Tibial nerve (tissue), 4 donors: ENCODE measurements around the gene CYB561D1. TPM values are rescaled to one million over a fixed set of nuclear protein-coding genes. Genes with fewer than 3 reads are reported as not detected.
A peak's percentile ranks its signal among the peaks of the same experiment; 100 is the strongest.

Source experiments
- DNase-seq, 2 donors: peaks; one replicate each; pipeline ENCODE4 v3.0.0-alpha.2; 2019; ENCODE audit warnings: low spot score in 2 of 2
- H3K27ac ChIP-seq, 4 donors: fragments of 200-600 bp; sonication (generic) in 3 of 4; one replicate each; pipeline ENCODE4 v1.5.1; 2017 to 2019; ENCODE audit warnings: mild to moderate bottlenecking in 1 of 4
- H3K27me3 ChIP-seq, 2 donors: fragments of 200-600 bp; sonication (generic) in 1 of 2; one replicate each; pipeline versions ENCODE4 v1.5.1 to v1.6.0; 2017 to 2019
- H3K36me3 ChIP-seq, 3 donors: fragments of 200-600 bp; sonication (generic); one replicate each; pipeline ENCODE4 v1.5.1; 2018 to 2019
- H3K4me1 ChIP-seq, 4 donors: fragments of 200-600 bp; sonication (generic) in 3 of 4; one replicate each; pipeline ENCODE4 v1.5.1; 2017 to 2019
- H3K4me3 ChIP-seq, 4 donors: fragments of 200-600 bp; sonication (generic) in 3 of 4; one replicate each; pipeline ENCODE4 v1.5.1; 2017 to 2019; ENCODE audit warnings: mild to moderate bottlenecking in 1 of 4, moderate library complexity in 1 of 4
- H3K9me3 ChIP-seq, 4 donors: fragments of 200-600 bp; sonication (generic) in 3 of 4; one replicate each; pipeline ENCODE4 v1.5.1; 2017 to 2019
- CTCF ChIP-seq, 5 experiments: fragments of 200-600 bp in 3 of 5; fragments of 450-650 bp in 2 of 5; sonication (generic) in 3 of 5; IDR thresholded peaks; one replicate each; pipeline ENCODE4 v1.5.1; 2016 to 2019; ENCODE audit warnings: antibody characterized with exemption in 5 of 5, mild to moderate bottlenecking in 3 of 5, moderate library complexity in 2 of 5
- EP300 ChIP-seq, 2 donors: sonication (generic); formaldehyde crosslinking; IDR thresholded peaks; one replicate each; pipeline ENCODE4 v1.6.1; 2017; ENCODE audit warnings: antibody characterized with exemption in 2 of 2, mild to moderate bottlenecking in 1 of 2
- POLR2A ChIP-seq, 2 donors: fragments of 450-650 bp; IDR thresholded peaks; one replicate each; pipeline ENCODE4 v1.6.1; 2017; ENCODE audit warnings: antibody characterized with exemption in 2 of 2, mild to moderate bottlenecking in 2 of 2, moderate library complexity in 2 of 2
- WGBS, 2 donors: methylation state at CpG; one replicate each; pipeline ENCODE4 v1.1.5; 2018; 5-methylcytosine and 5-hydroxymethylcytosine counted together
- total RNA-seq, 4 donors: library from RNA; depleted of rRNA; stranded (reverse); fragments of >200 nt; gene quantifications; one replicate each; pipeline ENCODE4 v1.1.0, GENCODE V29; 2016

Gene CYB561D1
- total RNA-seq, 4 donors from 2014 or later = 4.4 to 8.4 (median 5.6) TPM

GRCh38 chr1:109546311-109547109, 52.6 kb downstream of the CYB561D1 start:
- 27 to 32% methylated on average over 5 of the region's 5 CpGs for WGBS, 2 donors
- peak overlapping the region; percentile 63 to 98 (median 98) for H3K27ac ChIP-seq
- H3K4me1 ChIP-seq = peaks cover 0 to 48% (median 10%) of the 10 kb centered on the region in 4 donors
- TF ChIP-seq CTCF (IDR thresholded peaks at IDR 0.05) (peak; percentile 70 to 93 (median 85)), EP300 (IDR thresholded peaks at IDR 0.05) (peak in 1 of 2 donors; percentile 56), POLR2A (IDR thresholded peaks at IDR 0.05) (no peak)
- H3K36me3 ChIP-seq = no peaks in the 10 kb centered on the region
- DNase-seq = peak; percentile 85 to 99
- no peaks in the 10 kb centered on the region for H3K9me3 ChIP-seq
- H3K27me3 ChIP-seq = no peaks in the 10 kb centered on the region
- peak overlapping the region in 3 of 4 donors; percentile 90 to 98 (median 91) for H3K4me3 ChIP-seq

- Histone ChIP-seq H3K9me3 (no peaks in the 10 kb centered on the region), H3K27me3 (no peaks in the 10 kb centered on the region), H3K4me3 (peak overlapping the region; percentile 87 to 98 (median 90)), H3K36me3 (no peaks in the 10 kb centered on the region), H3K4me1 (peaks cover 0 to 54% (median 10%) of the 10 kb centered on the region in 4 donors), H3K27ac (peak overlapping the region; percentile 87 to 98 (median 98))
- 9 to 12% methylated on average over 22 of the region's 22 CpGs for WGBS, 2 donors
- DNase-seq = peak in 1 of 2 donors; percentile 26
- TF ChIP-seq EP300 (IDR thresholded peaks at IDR 0.05) (no peak), POLR2A (IDR thresholded peaks at IDR 0.05) (no peak), CTCF (IDR thresholded peaks at IDR 0.05) (no peak)
Measured at GRCh38 chr1:109547463-109548320, 53.8 kb downstream of the CYB561D1 start.

GRCh38 chr1:109548321-109549267, 54.7 kb downstream of the CYB561D1 start, which contains the start of gene GNAI3:
Gene GNAI3, plus strand, starts transcription at chr1:109548615. Its CDS starts 106 bp downstream, at chr1:109548721.
- TF ChIP-seq POLR2A (IDR thresholded peaks at IDR 0.05) = peak; percentile 96 to 98
- TF ChIP-seq CTCF (IDR thresholded peaks at IDR 0.05) = no peak
- peak; percentile 74 to 99 for TF ChIP-seq EP300 (IDR thresholded peaks at IDR 0.05)
- Histone ChIP-seq H3K9me3 (no peaks in the 10 kb centered on the region), H3K4me3 (peak within 1 kb of the TSS; percentile 87 to 98 (median 90)), H3K36me3 (no peaks in the 10 kb centered on the region), H3K27me3 (no peaks in the 10 kb centered on the region), H3K27ac (peak within 1 kb of the TSS; percentile 87 to 98 (median 98)), H3K4me1 (peaks cover 0 to 63% (median 10%) of the 10 kb centered on the region in 4 donors)
- DNase-seq = peak; percentile 91 to 95
- WGBS, 2 donors = 0% methylated on average over 57 to 58 of the region's 68 CpGs

Other genes with a start within 250 kb of the CYB561D1 start
- gene CELSR2, start 244.6 kb upstream of the CYB561D1 start, total RNA-seq = 10 to 100 TPM; 14.0 to 16.7 (median 16.3) TPM
- gene PSRC1, start 210.9 kb upstream of the CYB561D1 start, total RNA-seq = 10 to 100 TPM; 33.0 to 62.0 (median 47.4) TPM
- not detected for gene MYBPHL, start 187.1 kb upstream of the CYB561D1 start, total RNA-seq
- gene SORT1, start 96.2 kb upstream of the CYB561D1 start, total RNA-seq = 100 to 1,000 TPM; 145 to 199 (median 189) TPM
- gene PSMA5, start 67.6 kb upstream of the CYB561D1 start, total RNA-seq = 10 to 100 TPM; 20.5 to 28.8 (median 24.9) TPM
- gene SYPL2, start 27.5 kb upstream of the CYB561D1 start, total RNA-seq = 1 to 10 TPM; 1.5 to 3.5 (median 2.4) TPM
- gene ATXN7L2, start 10.2 kb upstream of the CYB561D1 start, total RNA-seq = 1 to 10 TPM; 6.5 to 6.8 (median 6.5) TPM
- 10 to 100 TPM in 1 of 4 donors, 1 to 10 TPM in 3; 8.1 to 10.3 (median 8.4) TPM for gene AMIGO1, start 15.6 kb downstream of the CYB561D1 start, total RNA-seq
- gene GPR61, start 45.8 kb downstream of the CYB561D1 start, total RNA-seq = under 1 TPM in 2 of 4 donors, not detected in 2; 0.59 to 0.60 TPM
- 1 to 10 TPM; 4.0 to 6.3 (median 5.1) TPM for gene GNAI3, start 54.5 kb downstream of the CYB561D1 start, total RNA-seq
- gene GNAT2, start 125.5 kb downstream of the CYB561D1 start, total RNA-seq = not detected
- gene AMPD2, start 125.7 kb downstream of the CYB561D1 start, total RNA-seq = 100 to 1,000 TPM in 2 of 4 donors, 10 to 100 TPM in 2; 70.6 to 113 (median 94.7) TPM
- gene GSTM4, start 162.0 kb downstream of the CYB561D1 start, total RNA-seq = 10 to 100 TPM; 16.3 to 47.0 (median 35.2) TPM
- gene GSTM2, start 174.0 kb downstream of the CYB561D1 start, total RNA-seq = 100 to 1,000 TPM in 2 of 4 donors, 10 to 100 TPM in 2; 87.1 to 120 (median 103) TPM
- gene GSTM1, start 193.7 kb downstream of the CYB561D1 start, total RNA-seq = 10 to 100 TPM in 1 of 4 donors, not detected in 3; 14.1 TPM
- 1 to 10 TPM; 1.1 to 9.2 (median 2.8) TPM for gene GSTM5, start 218.2 kb downstream of the CYB561D1 start, total RNA-seq
- 100 to 1,000 TPM in 1 of 4 donors, 10 to 100 TPM in 3; 37.2 to 134 (median 79.7) TPM for gene GSTM3, start 246.9 kb downstream of the CYB561D1 start, total RNA-seq